Cardiac septum (tissue), 1 donor: Measurements from ENCODE around the gene AQP2. TPM values are rescaled to one million over a fixed set of nuclear protein-coding genes. Genes with fewer than 3 reads are reported as not detected.
A peak's percentile ranks its signal among the peaks of the same experiment; 100 is the strongest.

Experiments
- DNase-seq: peaks from one replicate; pipeline ENCODE4 v3.0.0-alpha.2; 2020; ENCODE audit warnings: low spot score
- intact Hi-C: fragments of 100-400 bp; cut with DNase I; formaldehyde crosslinking; loops from one replicate; pipeline ENCODE4 v1.14.0; 2022
- total RNA-seq: library from RNA; stranded (reverse); fragmentation: NEBNext Ultra II Directional; extraction: Animal tissue kit (Norgen Biotek cat#: 25700); gene quantifications from one replicate; pipeline ENCODE4 v1.2.1, GENCODE V29; 2021
- donor health status: DM: no; HTN: no; CAD: no.

The AQP2 gene
- total RNA-seq, 1 donor from 2014 or later = not detected

- intact Hi-C loops = no loop called here
- DNase-seq = no peak
Measured at GRCh38 chr12:49937639-49938300, 12.8 kb upstream of the AQP2 start.

- intact Hi-C loops = no loop called here
- DNase-seq = no peak
Measured at GRCh38 chr12:49939307-49939706, 11.2 kb upstream of the AQP2 start.

GRCh38 chr12:49939707-49940106 lies 10.8 kb upstream of the AQP2 start:
- no peak for DNase-seq
- intact Hi-C loops = no loop called here

GRCh38 chr12:49941556-49942511 lies 8.7 kb upstream of the AQP2 start:
- DNase-seq = no peak
- intact Hi-C loops = no loop called here

- no peak for DNase-seq
- intact Hi-C loops = no loop called here
Measured at GRCh38 chr12:49942512-49942893, 8.0 kb upstream of the AQP2 start.

GRCh38 chr12:49942921-49943624 lies 7.5 kb upstream of the AQP2 start:
- intact Hi-C loops = no loop called here
- DNase-seq = no peak

- DNase-seq = no peak
- intact Hi-C loops = no loop called here
Measured at GRCh38 chr12:49943625-49943960, 6.9 kb upstream of the AQP2 start.

- intact Hi-C loops = no loop called here
- no peak for DNase-seq
Measured at GRCh38 chr12:49944046-49944445, 6.5 kb upstream of the AQP2 start.

- intact Hi-C loops = loop anchor here (5.0 kb wide), 1 partner anchor 77 kb away; no protein-coding TSS in a partner anchor
Measured at GRCh38 chr12:49944718-49945117, 5.8 kb upstream of the AQP2 start.

GRCh38 chr12:49945394-49946080 lies 5.0 kb upstream of the AQP2 start:
- intact Hi-C loops = loop anchor here (5.0 kb wide), 1 partner anchor 78 kb away; no protein-coding TSS in a partner anchor
- DNase-seq = peak; percentile 91

More at GRCh38 chr12:49944718-49945117, 5.8 kb upstream of the AQP2 start:
- peak; percentile 66 for DNase-seq

GRCh38 chr12:49946086-49946485 lies 4.5 kb upstream of the AQP2 start:
- intact Hi-C loops = loop anchor here (5.0 kb wide), 1 partner anchor 79 kb away; no protein-coding TSS in a partner anchor
- DNase-seq = no peak

GRCh38 chr12:49946497-49946896 lies 4.0 kb upstream of the AQP2 start:
- intact Hi-C loops = loop anchor here (5.0 kb wide), 1 partner anchor 79 kb away; no protein-coding TSS in a partner anchor
- no peak for DNase-seq

GRCh38 chr12:49947593-49948226 lies 2.8 kb upstream of the AQP2 start:
- intact Hi-C loops = loop anchor here (5.0 kb wide), 1 partner anchor 80 kb away; no protein-coding TSS in a partner anchor

GRCh38 chr12:49948866-49949845 lies 1.4 kb upstream of the AQP2 start:
- intact Hi-C loops = loop anchor here (5.0 kb wide), 1 partner anchor 82 kb away; no protein-coding TSS in a partner anchor
- DNase-seq = peak; percentile 41

More at GRCh38 chr12:49947593-49948226, 2.8 kb upstream of the AQP2 start:
- no peak for DNase-seq

GRCh38 chr12:49949866-49950265 lies 671 bp upstream of the AQP2 start:
- intact Hi-C loops = loop anchor here (5.0 kb wide), 1 partner anchor 83 kb away; no protein-coding TSS in a partner anchor

GRCh38 chr12:49951411-49952240 lies 1.1 kb downstream of the AQP2 start:
- peak; percentile 64 for DNase-seq
- intact Hi-C loops = no loop called here

More at GRCh38 chr12:49949866-49950265, 671 bp upstream of the AQP2 start:
- DNase-seq = no peak
